Activated gamma-delta T cell (primary cell): ENCODE results near the gene FCHSD2.

Experiments used
- DNase-seq: peaks from one replicate; lab custom pipeline; 2025; lab: John Stamatoyannopoulos, UW

Gene FCHSD2

GRCh38 chr11:72970557-72971118, 171.5 kb downstream of the FCHSD2 start:
- DNase-seq: no peak

GRCh38 chr11:72969894-72970335, 172.2 kb downstream of the FCHSD2 start:
- no peak for DNase-seq

GRCh38 chr11:72968390-72968789, 173.7 kb downstream of the FCHSD2 start:
- DNase-seq: no peak

DNA sequence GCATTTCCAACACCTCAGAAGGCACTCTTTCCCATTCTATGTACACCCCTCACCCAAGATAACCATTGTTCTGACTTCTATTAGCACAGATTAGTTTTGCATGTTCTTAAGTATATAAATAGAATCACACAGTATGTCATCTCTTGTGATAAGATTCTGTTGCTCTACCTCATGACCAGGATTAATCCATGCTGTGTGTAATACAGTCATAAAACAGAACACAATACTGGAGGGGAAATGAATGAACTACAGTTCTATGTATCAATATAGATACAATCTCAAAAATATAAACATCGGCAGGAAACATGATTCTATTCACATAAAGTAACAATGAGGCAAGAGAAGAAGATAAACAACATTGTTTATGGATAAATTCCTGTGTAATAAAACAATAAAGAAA, 176.4 kb downstream of the FCHSD2 start:
- no peak for DNase-seq

GRCh38 chr11:72962717-72963116, 179.4 kb downstream of the FCHSD2 start:
- no peak for DNase-seq

DNA sequence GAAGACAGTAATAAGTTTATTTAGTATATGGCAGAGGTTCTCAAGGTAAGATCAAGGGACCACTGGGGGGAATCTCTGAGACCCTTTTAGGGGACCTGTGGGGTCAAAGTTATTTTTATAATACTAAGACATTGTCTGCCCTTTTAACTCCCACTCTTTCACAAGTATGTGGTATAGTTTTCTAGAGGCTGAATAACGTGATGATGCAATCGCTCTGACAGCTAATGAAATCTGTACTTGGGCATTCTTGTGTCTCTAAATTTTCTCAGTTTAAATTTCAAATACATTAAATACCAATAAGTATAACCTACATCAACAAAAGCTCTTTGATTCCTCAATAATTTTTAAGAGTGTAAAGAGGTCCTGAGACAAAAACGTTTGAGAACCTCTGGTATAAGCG, 180.0 kb downstream of the FCHSD2 start:
- no peak for DNase-seq

- no peak for DNase-seq
Observed at GRCh38 chr11:72959998-72960731, 182.0 kb downstream of the FCHSD2 start.

DNA sequence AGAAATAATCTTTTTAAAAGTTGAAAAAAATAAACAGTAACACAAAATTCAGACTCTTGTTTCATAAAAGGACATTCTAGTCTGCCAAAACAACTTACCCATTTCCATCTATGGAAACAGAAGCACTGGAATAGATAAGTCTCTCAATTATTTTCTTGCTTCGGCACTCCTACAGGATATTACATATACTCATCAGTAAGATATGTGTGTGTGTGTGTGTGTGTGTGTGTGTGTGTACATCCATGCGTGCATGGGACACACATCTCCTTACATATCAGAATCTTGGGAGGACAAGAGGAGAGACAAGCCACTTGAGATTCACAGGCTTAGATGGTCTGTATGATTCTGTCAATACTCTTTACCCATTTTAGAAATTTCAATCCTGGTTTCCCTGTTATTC, 183.3 kb downstream of the FCHSD2 start:
- no peak for DNase-seq

DNA sequence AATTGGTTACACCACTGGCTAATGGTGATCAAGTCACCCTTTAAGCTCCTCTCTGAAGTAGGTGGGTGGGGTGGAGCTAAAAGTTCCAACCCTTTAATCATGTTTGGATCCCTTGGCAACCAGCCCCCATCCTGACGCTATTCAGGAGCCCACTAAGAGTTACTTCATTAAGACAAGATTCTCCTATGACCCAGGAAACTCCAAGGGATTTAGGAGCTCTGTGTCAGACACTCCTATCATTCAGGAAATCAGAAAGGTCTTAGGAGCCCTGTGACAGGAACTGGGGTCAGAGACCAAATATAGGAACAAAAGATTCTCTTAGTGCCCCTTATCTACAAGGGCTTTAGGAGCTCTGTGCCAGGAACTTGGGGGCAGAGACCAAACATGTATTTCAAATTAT, 186.7 kb downstream of the FCHSD2 start:
- no peak for DNase-seq

DNA sequence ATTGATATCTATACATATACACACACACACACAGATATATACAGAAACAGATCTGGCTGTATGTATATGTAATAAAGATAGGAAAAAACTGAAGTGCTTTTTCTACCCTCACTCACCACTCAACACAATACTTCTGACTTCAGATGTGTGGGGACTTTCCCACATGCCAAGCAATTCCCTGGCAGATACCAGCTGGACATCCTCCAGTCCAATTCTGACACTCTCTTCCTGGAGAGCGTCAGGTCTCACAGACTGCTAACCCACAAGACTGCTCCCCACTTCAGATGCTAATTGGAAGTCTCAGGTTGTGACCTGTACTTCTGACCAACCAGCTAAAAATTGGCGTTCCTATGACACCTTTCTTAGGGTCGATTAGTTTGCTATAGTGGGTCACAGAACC, 187.3 kb downstream of the FCHSD2 start:
- no peak for DNase-seq

DNA sequence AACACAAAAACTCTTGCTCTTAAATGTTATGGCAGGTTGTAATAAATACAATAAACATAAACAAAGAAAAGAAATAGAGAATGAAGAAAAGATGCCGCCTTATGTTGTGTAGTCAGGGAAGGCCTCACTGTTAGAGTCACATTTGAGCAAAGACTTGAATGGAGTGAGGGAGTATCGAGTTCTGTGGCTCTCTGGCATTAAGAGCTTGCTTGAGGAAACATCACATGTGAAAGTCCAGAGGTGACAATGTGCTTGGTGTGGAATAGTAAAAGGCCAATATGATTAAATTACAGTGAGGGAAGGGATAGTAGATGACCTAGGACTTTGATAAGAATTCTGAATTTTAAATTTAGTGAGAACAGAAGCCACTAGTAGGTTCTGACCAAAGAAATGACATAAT, 188.5 kb downstream of the FCHSD2 start:
- DNase-seq: no peak

- no peak for DNase-seq
Observed at GRCh38 chr11:72951888-72952287, 190.2 kb downstream of the FCHSD2 start.

DNA sequence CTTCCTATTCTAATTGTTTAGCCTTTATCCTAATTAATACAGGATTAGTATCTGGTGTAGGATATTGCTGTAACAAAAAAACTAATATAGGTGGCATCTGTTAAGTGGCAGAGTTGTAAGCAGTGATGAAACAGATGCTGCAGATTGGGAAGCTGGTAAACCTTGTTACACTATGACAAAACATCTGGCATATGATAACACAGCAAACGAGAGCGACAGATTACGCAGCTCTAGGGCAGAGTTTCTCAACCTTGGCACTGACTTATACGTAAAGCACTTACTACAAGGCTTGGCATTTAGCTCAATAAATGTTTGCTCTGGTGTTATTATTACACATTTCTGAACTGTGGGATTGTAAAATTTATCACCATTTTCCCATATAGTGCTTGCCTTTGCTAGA, 190.9 kb downstream of the FCHSD2 start:
- DNase-seq: no peak

DNA sequence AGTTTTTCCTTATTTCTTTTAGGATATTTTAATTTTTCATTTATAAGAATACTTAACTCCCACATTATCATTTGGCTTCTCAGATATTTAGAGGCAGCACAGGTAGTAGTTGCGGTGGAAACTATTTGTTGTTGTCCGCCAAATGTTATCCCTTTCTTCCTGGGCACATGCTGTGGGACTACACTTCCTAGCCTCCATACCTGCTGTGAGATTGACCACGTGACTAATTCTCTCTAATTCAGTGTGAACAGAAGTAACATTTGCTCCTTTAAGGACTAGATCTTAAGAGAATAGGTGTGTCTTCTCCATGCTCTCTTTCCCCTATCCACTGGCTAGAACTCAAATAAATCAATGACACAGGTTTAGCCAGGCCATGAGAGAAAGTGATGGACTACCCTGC, 191.4 kb downstream of the FCHSD2 start:
- no peak for DNase-seq

DNA sequence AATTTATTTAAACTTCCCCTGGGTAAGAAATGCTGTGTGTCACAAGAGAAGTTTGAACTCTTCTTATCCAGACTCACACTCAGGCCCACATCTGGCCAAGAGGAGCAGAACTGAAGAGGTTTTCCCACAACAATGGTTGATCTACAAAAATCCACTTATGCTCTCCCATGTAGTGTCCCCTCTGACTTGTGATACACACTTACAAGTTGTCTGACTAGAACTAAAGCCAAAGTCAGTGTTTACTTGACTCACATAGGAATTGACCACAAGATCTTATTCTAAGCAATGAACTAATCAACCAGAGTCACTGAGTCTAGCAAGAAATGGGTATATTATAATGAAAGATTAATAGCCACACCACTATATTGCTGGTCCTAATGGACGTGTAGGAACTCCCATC, 194.9 kb downstream of the FCHSD2 start:
- DNase-seq: no peak

GRCh38 chr11:72943664-72944063, 198.5 kb downstream of the FCHSD2 start:
- no peak for DNase-seq

DNA sequence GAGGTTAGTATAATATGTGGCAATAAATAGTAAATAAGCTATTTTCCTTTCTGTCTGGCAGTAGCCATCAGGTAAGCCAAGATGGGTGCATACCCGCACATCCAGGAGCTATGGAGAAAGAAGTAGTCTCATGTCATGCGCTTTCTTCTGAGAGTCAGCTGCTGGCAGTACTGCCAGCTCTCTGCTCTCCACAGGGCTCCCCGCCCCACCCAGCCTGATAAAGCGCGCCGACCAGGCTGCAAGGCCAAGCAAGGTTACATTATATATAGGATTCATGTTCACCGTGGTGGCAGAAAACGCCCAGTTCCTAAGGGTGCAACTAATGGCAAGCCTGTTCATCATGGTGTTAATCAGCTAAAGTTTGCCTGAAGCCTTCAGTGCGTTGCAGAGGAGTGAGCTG, 201.7 kb downstream of the FCHSD2 start:
- DNase-seq: no peak

DNA sequence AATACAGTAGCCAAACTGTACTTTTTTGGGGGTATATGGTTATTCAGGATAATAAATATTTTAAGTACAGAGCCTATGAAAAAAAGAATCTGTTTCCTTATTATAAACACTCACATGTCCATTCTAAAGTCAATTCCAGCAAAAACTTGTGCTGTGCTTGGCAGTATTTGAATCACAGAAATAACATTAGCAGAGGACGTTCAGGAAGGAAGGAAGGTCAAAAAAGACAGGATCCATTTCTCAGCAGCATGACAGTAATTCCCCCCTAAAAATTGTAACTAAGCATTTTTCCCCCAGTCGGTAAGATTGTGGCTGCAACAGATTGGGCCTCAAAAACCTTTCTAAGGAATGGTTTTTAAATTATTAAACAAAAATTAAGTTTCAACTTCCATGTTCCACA, 203.1 kb downstream of the FCHSD2 start:
- DNase-seq: no peak

GRCh38 chr11:72937439-72937838, 204.7 kb downstream of the FCHSD2 start:
- DNase-seq: no peak

DNA sequence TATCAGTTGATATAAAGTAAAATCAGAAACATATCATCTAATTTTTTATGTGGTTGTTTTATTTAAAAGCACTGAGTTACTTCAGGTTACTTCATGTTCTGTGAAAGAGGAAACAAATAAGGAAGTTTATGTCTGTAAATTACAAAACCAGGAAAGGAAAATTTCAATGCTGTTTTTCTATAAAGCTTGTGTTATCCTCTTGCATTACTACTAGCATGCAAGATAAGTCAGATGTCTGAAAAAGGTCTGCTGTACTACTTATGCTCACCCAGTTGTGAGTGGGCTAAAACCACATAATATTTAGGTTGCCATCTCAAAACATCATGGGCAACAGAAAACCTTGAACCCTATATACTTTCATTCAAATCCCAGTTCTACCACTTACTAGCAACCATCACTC, 206.4 kb downstream of the FCHSD2 start:
- DNase-seq: no peak

DNA sequence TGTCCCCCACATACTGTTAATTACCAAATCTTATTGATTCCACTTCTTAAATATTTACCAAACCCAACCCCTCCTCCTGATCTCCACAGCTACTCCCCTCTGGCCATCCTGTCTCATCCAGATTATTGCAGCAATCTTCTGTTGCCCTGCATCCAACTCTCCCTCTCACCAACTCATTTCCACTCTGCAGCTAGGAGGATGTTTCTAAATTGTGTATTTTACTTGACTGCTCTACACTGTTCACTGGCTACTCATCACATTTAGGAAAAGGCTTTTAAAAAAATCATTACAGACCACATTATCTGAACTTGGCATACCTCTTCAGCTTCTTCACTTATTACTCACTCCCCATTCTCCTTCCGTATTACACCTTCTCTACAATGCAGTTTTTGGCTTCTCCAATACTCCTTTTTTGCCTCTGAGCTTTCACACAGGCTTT, 210.0 kb downstream of the FCHSD2 start:
- DNase-seq: no peak

GRCh38 chr11:72930008-72930407, 212.1 kb downstream of the FCHSD2 start:
- no peak for DNase-seq

- DNase-seq: no peak
Observed at GRCh38 chr11:72929256-72929655, 212.9 kb downstream of the FCHSD2 start.

DNA sequence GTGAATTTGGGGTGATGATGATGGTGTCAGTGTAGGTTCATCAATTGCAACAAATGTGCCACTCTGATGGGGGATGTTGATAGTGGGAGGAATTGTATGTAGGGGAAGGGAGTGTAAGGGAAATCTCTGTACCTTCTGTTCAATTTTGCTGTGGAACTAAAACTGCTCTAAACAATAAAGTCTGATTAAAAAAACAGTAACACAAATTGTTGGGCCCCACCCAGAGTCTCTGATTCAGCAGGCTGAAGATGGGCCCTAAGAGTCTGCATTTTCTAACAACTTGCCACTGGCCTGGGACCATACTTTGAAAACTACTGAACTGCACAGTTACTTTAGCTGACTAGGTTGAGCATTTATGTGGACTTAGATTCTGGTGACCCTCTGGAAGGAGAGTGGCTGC, 214.7 kb downstream of the FCHSD2 start:
- no peak for DNase-seq
